ENCODE data around the gene CRB1.
"Not testable (repeated sequence)": the region's sequence is repeated elsewhere in the genome, so short reads cannot be mapped to it uniquely, and the experiment has no call there.

GRCh38 chr1:197404774-197405173, 136.7 kb downstream of the CRB1 start:
- TF ChIP-seq RBM15 (IDR thresholded peaks at IDR 0.05; ENCODE audit: insufficient read depth, low read length); ZNF589 (CRISPR knock-in tag; IDR thresholded peaks at IDR 0.05; ENCODE audit: low read depth); CTCF (IDR thresholded peaks at IDR 0.05 in 2 of 3, conservative IDR thresholded peaks at IDR 0.05 in 1 of 3; ENCODE audit: insufficient read depth in 2 of 3, low read depth in 1 of 3, low read length in 3 of 3): not testable (repeated sequence)
- TF ChIP-seq, protein P1, sequence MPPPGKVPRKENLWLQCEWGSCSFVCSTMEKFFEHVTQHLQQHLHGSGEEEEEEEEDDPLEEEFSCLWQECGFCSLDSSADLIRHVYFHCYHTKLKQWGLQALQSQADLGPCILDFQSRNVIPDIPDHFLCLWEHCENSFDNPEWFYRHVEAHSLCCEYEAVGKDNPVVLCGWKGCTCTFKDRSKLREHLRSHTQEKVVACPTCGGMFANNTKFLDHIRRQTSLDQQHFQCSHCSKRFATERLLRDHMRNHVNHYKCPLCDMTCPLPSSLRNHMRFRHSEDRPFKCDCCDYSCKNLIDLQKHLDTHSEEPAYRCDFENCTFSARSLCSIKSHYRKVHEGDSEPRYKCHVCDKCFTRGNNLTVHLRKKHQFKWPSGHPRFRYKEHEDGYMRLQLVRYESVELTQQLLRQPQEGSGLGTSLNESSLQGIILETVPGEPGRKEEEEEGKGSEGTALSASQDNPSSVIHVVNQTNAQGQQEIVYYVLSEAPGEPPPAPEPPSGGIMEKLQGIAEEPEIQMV (tag; conservative IDR thresholded peaks at IDR 0.05; ENCODE audit: low read depth) = not testable (repeated sequence)
